Mucosa of gallbladder (tissue), 1 donor: Measurements from ENCODE around the gene GH2. TPM values are rescaled to one million over a fixed set of nuclear protein-coding genes. Genes with fewer than 3 reads are reported as not detected.
"Not testable (repeated sequence)": the region's sequence is repeated elsewhere in the genome, so short reads cannot be mapped to it uniquely, and the experiment has no call there.

Experiments
- DNase-seq: peaks from one replicate; pipeline ENCODE4 v3.0.0-alpha.2; 2020; ENCODE audit warnings: low spot score
- total RNA-seq: library from RNA; stranded (reverse); gene quantifications from one replicate; pipeline ENCODE4 v1.2.1, GENCODE V29; 2021
- donor health status: DM: no; HTN: no; CAD: no.

Gene GH2
- total RNA-seq, 1 donor from 2014 or later, result not detected

GRCh38 chr17:63911041-63911635, 29.4 kb upstream of the GH2 start, which contains the start of gene CSHL1:
Gene CSHL1 (minus strand): TSS chr17:63911258. CDS start chr17:63911196, 62 bp downstream.
- DNase-seq, result no peak

- DNase-seq, result no peak
These were observed 28.4 kb upstream of the GH2 start for GRCh38 chr17:63910096-63910495.

DNA sequence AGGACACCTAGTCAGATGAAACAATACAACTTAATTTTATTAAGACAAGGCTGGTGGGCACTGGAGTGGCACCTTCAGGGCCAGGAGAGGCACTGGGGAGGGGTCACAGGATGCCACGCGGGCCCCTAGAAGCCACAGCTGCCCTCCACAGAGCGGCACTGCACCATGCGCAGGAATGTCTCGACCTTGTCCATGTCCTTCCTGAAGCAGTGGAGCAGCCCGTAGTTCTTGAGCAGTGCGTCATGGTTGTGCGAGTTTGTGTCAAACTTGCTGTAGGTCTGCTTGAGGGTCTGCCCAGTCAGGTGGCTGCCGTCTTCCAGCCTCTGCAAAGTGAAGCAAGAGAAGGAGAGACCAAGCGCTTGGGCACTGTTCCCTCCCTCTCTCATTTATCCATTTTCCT, 27.8 kb upstream of the GH2 start:
- DNase-seq, result not testable (repeated sequence)

GRCh38 chr17:63907161-63907778, 25.5 kb upstream of the GH2 start:
- DNase-seq, result not testable (repeated sequence)

- not testable (repeated sequence) for DNase-seq
These were observed 23.1 kb upstream of the GH2 start for GRCh38 chr17:63904796-63905195.

DNA sequence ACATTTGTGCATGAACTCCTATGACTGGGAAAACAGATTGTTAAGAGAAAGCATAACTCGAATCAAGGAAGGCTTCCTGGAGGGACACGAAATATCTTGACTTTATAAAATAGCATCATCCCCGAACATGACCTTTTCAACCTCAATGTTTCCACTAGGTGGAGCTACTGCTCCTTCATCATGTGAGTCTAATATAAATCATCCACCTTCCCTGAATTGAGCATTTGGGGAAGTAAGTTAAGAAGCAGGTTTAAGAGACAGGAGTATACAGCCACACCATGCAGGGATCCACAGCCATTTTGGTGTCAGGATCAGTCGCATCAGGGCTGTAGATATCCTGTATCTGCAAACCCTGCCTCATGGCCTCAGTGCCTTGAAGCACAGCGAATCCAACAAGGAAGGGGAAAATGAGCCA, 22.1 kb upstream of the GH2 start:
- DNase-seq, result not testable (repeated sequence)

- not testable (repeated sequence) for DNase-seq
These were observed 20.2 kb upstream of the GH2 start for GRCh38 chr17:63901971-63902370.

GRCh38 chr17:63898899-63899798, 17.4 kb upstream of the GH2 start:
- DNase-seq, result not testable (repeated sequence)

DNA sequence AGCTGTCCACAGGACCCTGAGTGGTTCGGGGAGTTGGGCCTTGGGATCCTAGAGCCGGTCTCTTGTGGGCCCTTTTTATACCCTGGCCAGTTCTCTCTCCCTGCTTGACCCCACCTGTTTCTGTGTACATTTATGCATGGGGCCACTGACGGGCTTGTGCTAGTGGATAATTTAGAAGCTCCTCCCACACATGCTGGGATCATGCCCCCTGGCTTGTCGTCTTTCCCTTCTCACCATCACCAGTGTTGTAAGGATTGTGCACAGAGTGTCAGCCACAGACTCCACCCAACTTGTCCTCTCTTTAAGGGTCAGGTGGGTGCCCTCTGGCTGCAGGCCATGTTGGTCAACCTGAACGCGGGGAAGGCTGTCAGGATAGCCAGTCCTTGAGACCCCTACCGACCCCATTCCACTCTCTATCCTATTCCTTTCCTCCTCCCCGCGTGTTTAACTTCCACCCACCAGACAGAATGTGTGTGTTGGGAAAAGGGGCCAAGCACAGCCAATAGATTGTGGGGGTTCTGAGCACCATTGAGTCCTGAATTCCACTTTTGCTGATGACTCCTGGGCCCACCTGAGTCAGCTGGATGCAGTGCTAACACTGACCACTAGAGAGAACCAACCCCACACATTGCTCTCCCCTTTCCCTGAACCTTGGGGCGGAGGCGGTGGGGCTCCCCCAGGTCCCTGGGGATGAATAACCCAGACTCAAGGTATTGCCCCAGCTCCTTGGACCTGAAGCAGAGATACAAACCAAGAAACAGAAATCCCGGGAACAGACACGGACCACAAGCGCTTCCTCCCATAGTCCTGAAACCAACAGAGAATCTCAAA, 15.0 kb upstream of the GH2 start, which contains the start of gene CSH1:
TSS of gene CSH1 (minus strand) at position 51 of the 831 bp plus-strand sequence. CDS start 63 bp downstream, outside the sequence.
- not testable (repeated sequence) for DNase-seq

DNA sequence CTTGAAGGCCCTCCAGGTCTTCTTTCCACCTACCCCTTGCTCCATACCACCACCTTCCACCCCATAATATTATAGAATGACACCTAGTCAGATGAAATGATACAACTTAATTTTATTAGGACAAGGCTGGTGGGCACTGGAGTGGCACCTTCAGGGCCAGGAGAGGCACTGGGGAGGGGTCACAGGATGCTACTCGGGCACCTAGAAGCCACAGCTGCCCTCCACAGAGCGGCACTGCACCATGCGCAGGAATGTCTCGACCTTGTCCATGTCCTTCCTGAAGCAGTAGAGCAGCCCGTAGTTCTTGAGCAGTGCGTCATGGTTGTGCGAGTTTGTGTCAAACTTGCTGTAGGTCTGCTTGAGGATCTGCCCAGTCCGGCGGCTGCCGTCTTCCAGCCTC, 13.1 kb upstream of the GH2 start:
- not testable (repeated sequence) for DNase-seq

DNA sequence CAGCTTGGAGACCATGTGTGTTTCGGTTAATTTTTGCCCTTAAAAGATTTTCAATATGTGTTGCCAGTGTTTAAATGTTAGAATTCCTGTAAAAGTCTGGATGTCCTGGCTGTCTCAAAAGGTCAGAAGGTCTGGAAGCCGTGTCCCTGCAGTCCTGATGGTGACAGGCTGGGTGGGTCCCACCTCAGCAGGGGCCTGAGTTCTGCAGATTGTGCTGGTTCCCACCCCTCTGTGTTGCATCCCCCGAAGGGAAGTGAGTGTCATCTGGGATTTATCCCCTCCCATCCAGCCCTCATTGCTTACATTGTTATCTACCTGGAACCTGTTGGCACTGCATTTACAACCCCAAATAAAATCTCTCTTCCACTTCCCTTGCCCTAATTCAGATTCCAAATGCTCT, 12.3 kb upstream of the GH2 start:
- DNase-seq, result not testable (repeated sequence)

DNA sequence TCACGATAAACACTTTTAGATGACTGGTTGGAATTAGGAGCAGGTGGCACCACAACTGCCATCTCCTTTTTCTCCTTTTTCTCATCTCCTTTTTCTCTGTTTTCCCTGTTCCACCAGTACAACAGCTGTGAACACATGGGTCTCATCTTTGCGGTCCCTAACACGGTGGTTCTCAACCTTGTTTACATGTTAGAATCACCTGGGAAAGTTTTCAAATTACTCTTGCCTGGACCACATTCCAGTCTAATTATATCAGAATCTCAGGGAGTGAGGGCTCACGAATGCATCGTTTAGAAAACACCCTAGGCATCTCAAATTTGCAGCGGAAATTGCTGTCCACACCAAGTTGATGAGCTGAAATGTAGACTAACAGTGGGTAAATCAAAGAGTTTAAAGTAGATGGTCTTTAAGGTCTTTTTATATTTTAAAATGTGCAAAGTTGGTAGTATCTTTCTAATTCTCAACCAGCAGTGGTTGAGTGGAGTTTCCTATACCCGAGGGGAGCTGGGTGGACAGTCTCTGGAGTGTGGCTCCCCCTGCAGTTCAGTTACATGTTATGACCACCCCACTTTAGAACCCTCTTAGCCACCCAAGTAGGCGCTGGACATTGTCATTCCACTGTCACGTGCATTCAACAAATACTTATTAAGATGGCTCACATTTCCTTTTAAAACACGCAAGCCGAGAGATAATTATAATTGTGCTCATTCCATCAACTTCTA, 10.7 kb upstream of the GH2 start:
- not testable (repeated sequence) for DNase-seq

GRCh38 chr17:63889026-63889848, 7.5 kb upstream of the GH2 start:
- peak; percentile 27 for DNase-seq

DNA sequence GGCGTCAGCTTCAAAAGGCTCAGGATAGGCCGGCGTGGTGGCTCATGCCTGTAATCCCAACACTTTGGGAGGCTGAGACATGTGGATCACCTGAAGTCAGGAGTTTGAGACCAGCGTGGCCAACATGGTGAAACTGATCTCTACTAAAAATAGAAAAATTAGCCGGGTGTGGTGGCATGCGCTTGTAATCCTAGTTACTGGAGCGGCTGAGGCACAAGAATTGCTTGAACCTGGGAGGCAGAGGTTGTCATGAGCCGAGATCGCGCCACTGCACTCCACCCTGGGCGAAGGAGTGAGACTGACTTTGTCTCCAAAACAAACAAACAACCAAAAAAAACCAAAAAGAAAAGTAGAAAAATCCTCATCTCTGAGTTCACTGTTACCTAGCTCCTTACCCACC, 3.4 kb upstream of the GH2 start:
- not testable (repeated sequence) for DNase-seq

- DNase-seq, result not testable (repeated sequence)
These were observed 932 bp upstream of the GH2 start for GRCh38 chr17:63882626-63883126.

DNA sequence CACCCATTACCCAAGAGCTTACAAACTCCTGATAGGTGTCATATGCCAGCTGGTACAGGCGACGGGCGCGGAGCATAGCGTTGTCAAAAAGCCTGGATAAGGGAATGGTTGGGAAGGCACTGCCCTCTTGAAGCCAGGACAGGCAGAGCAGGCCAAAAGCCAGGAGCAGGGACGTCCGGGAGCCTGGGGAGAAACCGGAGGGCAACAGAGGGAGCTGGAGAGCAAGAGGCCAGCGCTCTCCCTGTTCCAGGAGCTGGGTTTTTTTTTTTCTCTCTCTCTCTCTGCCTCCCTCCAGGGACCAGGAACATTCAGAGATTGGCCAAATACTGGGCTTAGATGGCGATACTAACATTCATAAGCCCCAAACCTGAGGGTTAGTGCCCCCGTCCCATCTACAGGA, 407 bp downstream of the GH2 start:
- not testable (repeated sequence) for DNase-seq

- DNase-seq, result no peak
These were observed 1.0 kb downstream of the GH2 start for GRCh38 chr17:63880706-63881105.

GRCh38 chr17:63878413-63878812, 3.3 kb downstream of the GH2 start:
- not testable (repeated sequence) for DNase-seq

- not testable (repeated sequence) for DNase-seq
These were observed 7.1 kb downstream of the GH2 start for GRCh38 chr17:63874693-63875092.
